DMS153 (cell line): Measurements from ENCODE around the gene DUSP2.

Experiments
- DNase-seq: peaks from one replicate; lab custom pipeline; 2025; lab: John Stamatoyannopoulos, UW

Gene DUSP2

GRCh38 chr2:96145036-96145847, at the start of gene DUSP2:
Gene DUSP2 (minus strand): TSS chr2:96145440. CDS start chr2:96145354, 86 bp downstream.
- peak; percentile 51 for DNase-seq

- DNase-seq: no peak
Measured at GRCh38 chr2:96191937-96192670, 46.9 kb upstream of the DUSP2 start.

- DNase-seq: no peak
Measured at GRCh38 chr2:96188821-96189526, 43.7 kb upstream of the DUSP2 start.

- DNase-seq: no peak
Measured at GRCh38 chr2:96186562-96186961, 41.3 kb upstream of the DUSP2 start.

GRCh38 chr2:96185516-96185915, 40.3 kb upstream of the DUSP2 start:
- no peak for DNase-seq

GRCh38 chr2:96184989-96185388, 39.7 kb upstream of the DUSP2 start:
- no peak for DNase-seq

- DNase-seq: no peak
Measured at GRCh38 chr2:96184188-96184587, 38.9 kb upstream of the DUSP2 start.

- no peak for DNase-seq
Measured at GRCh38 chr2:96181529-96181928, 36.3 kb upstream of the DUSP2 start.

- DNase-seq: no peak
Measured at GRCh38 chr2:96180521-96180920, 35.3 kb upstream of the DUSP2 start.

- no peak for DNase-seq
Measured at GRCh38 chr2:96180002-96180401, 34.8 kb upstream of the DUSP2 start.

- no peak for DNase-seq
Measured at GRCh38 chr2:96176661-96177060, 31.4 kb upstream of the DUSP2 start.

GRCh38 chr2:96175951-96176350, 30.7 kb upstream of the DUSP2 start:
- no peak for DNase-seq

- DNase-seq: peak; percentile 45
Measured at GRCh38 chr2:96174251-96175144, 29.3 kb upstream of the DUSP2 start.

- DNase-seq: no peak
Measured at GRCh38 chr2:96171831-96172230, 26.6 kb upstream of the DUSP2 start.

GRCh38 chr2:96170626-96171025, 25.4 kb upstream of the DUSP2 start:
- no peak for DNase-seq

GRCh38 chr2:96169868-96170507, 24.7 kb upstream of the DUSP2 start:
- no peak for DNase-seq

GRCh38 chr2:96167407-96168013, 22.3 kb upstream of the DUSP2 start:
- DNase-seq: no peak

GRCh38 chr2:96164459-96165184, 19.4 kb upstream of the DUSP2 start:
- no peak for DNase-seq

GRCh38 chr2:96163768-96164429, 18.7 kb upstream of the DUSP2 start:
- DNase-seq: no peak

GRCh38 chr2:96163415-96163767, 18.2 kb upstream of the DUSP2 start:
- DNase-seq: no peak
